ENCODE data around the gene TMTC4. TPM values are rescaled to one million over a fixed set of nuclear protein-coding genes. Genes with fewer than 3 reads are reported as not detected.

Gene TMTC4
- total RNA-seq, 4 donors from 2014 or later = 8.8 to 13.2 (median 11.1) TPM

GRCh38 chr13:100600461-100600860 lies 74.1 kb downstream of the TMTC4 start:
- DNase-seq (ENCODE audit: low spot score in 2 of 2) = peak in 1 of 2 donors; percentile 46
- 94 to 95% methylated on average over 6 of the region's 6 CpGs for WGBS, 2 donors
- intact Hi-C loops (cut with DNase I; ENCODE audit: low total_unique reads) = no loop called here
- H3K4me3 ChIP-seq (ENCODE audit: low read depth, poor library complexity, severe bottlenecking) = no peak overlapping the region
- TF ChIP-seq CTCF (IDR thresholded peaks at IDR 0.05) = no peak
- TF ChIP-seq POLR2A (IDR thresholded peaks at IDR 0.05) = no peak

DNA sequence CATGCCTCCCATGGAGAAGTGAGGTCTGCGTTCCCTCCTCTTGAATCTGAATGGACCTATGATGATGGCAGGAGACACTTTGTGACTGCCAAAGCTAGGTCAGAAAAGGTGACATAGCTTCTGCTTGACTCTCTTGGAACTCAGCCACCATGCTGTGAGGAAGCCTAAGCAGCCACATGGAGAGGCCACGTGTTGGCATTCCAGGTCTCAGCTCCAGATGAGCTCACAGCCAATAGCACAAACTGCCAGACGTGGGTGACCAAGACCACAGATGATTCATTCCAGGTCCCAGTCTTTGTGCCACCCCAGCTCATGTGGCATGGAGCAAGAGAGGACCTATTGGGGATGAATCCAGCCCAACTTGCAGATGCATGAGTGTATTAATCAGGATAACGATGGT lies 77.3 kb downstream of the TMTC4 start:
- 79 to 84% methylated on average over 4 of the region's 4 CpGs for WGBS, 2 donors

GRCh38 chr13:100596516-100596915 lies 78.1 kb downstream of the TMTC4 start:
- TF ChIP-seq POLR2A (IDR thresholded peaks at IDR 0.05) = no peak
- no peak for TF ChIP-seq CTCF (IDR thresholded peaks at IDR 0.05)
- intact Hi-C loops (cut with DNase I; ENCODE audit: low total_unique reads) = no loop called here
- 80 to 83% methylated on average over 2 of the region's 2 CpGs for WGBS, 2 donors
- DNase-seq (ENCODE audit: low spot score in 2 of 2) = no peak
- no peak overlapping the region for H3K4me3 ChIP-seq (ENCODE audit: low read depth, poor library complexity, severe bottlenecking)

More for the DNA sequence above, 77.3 kb downstream of the TMTC4 start:
- H3K4me3 ChIP-seq (ENCODE audit: low read depth, poor library complexity, severe bottlenecking) = no peak overlapping the region
- DNase-seq (ENCODE audit: low spot score in 2 of 2) = no peak
- TF ChIP-seq CTCF (IDR thresholded peaks at IDR 0.05) = no peak
- TF ChIP-seq POLR2A (IDR thresholded peaks at IDR 0.05) = no peak
- intact Hi-C loops (cut with DNase I; ENCODE audit: low total_unique reads) = no loop called here

- no peak for DNase-seq (ENCODE audit: low spot score in 2 of 2)
- TF ChIP-seq POLR2A (IDR thresholded peaks at IDR 0.05) = no peak
- no peak for TF ChIP-seq CTCF (IDR thresholded peaks at IDR 0.05)
- intact Hi-C loops (cut with DNase I; ENCODE audit: low total_unique reads) = no loop called here
- 56 to 59% methylated on average over 4 of the region's 4 CpGs for WGBS, 2 donors
- H3K4me3 ChIP-seq (ENCODE audit: low read depth, poor library complexity, severe bottlenecking) = no peak overlapping the region
These were observed 79.9 kb downstream of the TMTC4 start for GRCh38 chr13:100594731-100595130.

DNA sequence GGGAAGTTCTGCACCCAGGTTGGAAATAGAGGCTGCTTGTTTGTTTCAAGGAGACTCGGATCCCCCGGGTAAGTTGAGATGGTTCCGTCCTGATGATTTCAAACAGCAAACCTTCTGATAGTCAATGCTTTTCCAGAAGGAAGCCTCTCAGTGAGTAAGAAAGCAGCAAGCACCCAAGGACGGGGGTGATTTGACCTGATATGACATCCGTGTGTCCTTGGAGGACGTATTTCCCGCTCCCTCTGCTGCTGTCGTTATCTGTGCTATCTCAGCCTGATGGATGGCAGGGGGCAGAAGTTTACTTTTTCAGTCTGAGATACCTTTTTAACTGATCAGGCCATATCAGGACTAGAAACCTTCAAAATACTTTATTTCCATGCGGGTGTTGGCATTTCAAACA lies 80.3 kb downstream of the TMTC4 start:
- DNase-seq (ENCODE audit: low spot score in 2 of 2) = no peak
- intact Hi-C loops (cut with DNase I; ENCODE audit: low total_unique reads) = no loop called here
- TF ChIP-seq POLR2A (IDR thresholded peaks at IDR 0.05) (no peak), CTCF (IDR thresholded peaks at IDR 0.05) (no peak)
- H3K4me3 ChIP-seq (ENCODE audit: low read depth, poor library complexity, severe bottlenecking) = no peak overlapping the region
- WGBS, 2 donors = 89 to 94% methylated on average over 9 of the region's 9 CpGs

DNA sequence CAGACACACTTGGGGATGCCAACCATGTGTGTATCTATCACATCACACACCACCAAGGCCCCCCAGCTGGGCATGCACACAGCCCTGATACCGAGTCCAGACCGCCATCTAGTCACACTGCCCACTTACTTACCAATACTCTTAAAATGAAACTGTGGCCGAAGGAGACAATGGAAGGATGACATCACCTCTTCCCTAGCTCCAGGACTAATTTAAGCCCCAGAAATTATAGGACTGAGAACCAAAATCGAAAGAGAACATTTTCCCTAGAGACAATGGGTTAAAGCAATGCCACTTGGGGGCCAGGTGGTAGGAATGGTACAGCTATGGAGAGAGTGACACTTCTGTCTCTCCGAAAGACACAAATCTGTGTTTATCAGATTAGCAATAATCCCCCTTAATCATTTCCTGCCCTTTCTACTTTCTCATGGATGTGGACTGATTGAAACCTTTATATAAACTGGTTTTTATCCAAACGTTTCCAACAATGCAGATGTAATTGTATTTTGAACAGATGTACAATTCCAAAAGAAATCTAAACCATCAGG lies 85.3 kb downstream of the TMTC4 start:
- no peak for DNase-seq (ENCODE audit: low spot score in 2 of 2)
- intact Hi-C loops (cut with DNase I; ENCODE audit: low total_unique reads) = no loop called here
- no peak for TF ChIP-seq CTCF (IDR thresholded peaks at IDR 0.05)
- TF ChIP-seq POLR2A (IDR thresholded peaks at IDR 0.05) = no peak
- H3K4me3 ChIP-seq (ENCODE audit: low read depth, poor library complexity, severe bottlenecking) = no peak overlapping the region
- WGBS, 2 donors = 56% methylated on average over 6 of the region's 6 CpGs
